ENCODE measurements around the gene BLVRB.
A peak's percentile ranks its signal among the peaks of the same experiment; 100 is the strongest.

BLVRB gene

GRCh38 chr19:40465557-40466218 is at the start of gene BLVRB:
Gene BLVRB (minus strand): TSS chr19:40465745. CDS start chr19:40465688, 57 bp downstream.
- peak within 1 kb of the TSS; percentile 64 for H3K9ac ChIP-seq (ENCODE audit: insufficient read length, low read depth)
- peak; percentile 94 for DNase-seq (ENCODE audit: low read depth, low spot score)
- no peaks in the 10 kb centered on the region for H3K36me3 ChIP-seq (ENCODE audit: insufficient read depth, insufficient read length, low read length)
- peaks cover 10% of the 10 kb centered on the region for H3K4me1 ChIP-seq (ENCODE audit: insufficient read depth, insufficient read length)
- peaks cover 29% of the 10 kb centered on the region for H3K27me3 ChIP-seq (ENCODE audit: insufficient read depth, insufficient read length)
- no peaks in the 10 kb centered on the region for H3K9me3 ChIP-seq (ENCODE audit: insufficient read depth, low read length)
- no peak for TF ChIP-seq ZNF274 (IDR thresholded peaks at IDR 0.05; ENCODE audit: low read depth, low read length)
- TF ChIP-seq SUZ12 (IDR thresholded peaks at IDR 0.05; ENCODE audit: extremely low read depth, insufficient read depth, insufficient read length), result no peak
- no peak for TF ChIP-seq YY1 (IDR thresholded peaks at IDR 0.05; ENCODE audit: insufficient read depth, insufficient read length)
- H3K4me3 ChIP-seq (ENCODE audit: insufficient read length, low read depth), result peak within 1 kb of the TSS; percentile 62

- no peaks in the 10 kb centered on the region for H3K36me3 ChIP-seq (ENCODE audit: insufficient read depth, insufficient read length, low read length)
- peaks cover 67% of the 10 kb centered on the region for H3K27me3 ChIP-seq (ENCODE audit: insufficient read depth, insufficient read length)
- no peak for TF ChIP-seq SUZ12 (IDR thresholded peaks at IDR 0.05; ENCODE audit: extremely low read depth, insufficient read depth, insufficient read length)
- TF ChIP-seq YY1 (IDR thresholded peaks at IDR 0.05; ENCODE audit: insufficient read depth, insufficient read length), result no peak
- peaks cover 4% of the 10 kb centered on the region for H3K4me1 ChIP-seq (ENCODE audit: insufficient read depth, insufficient read length)
- no peak overlapping the region for H3K4me3 ChIP-seq (ENCODE audit: insufficient read length, low read depth)
- DNase-seq (ENCODE audit: low read depth, low spot score), result no peak
- peaks cover 9% of the 10 kb centered on the region; the same call in 1 of the 2 replicates for H3K9me3 ChIP-seq (ENCODE audit: insufficient read depth, low read length)
- no peak overlapping the region for H3K9ac ChIP-seq (ENCODE audit: insufficient read length, low read depth)
Measured at GRCh38 chr19:40513741-40514315, 48.3 kb upstream of the BLVRB start.

GRCh38 chr19:40513345-40513678 is 47.8 kb upstream of the BLVRB start:
- Histone ChIP-seq H3K27me3 (ENCODE audit: insufficient read depth, insufficient read length) (peaks cover 61% of the 10 kb centered on the region), H3K36me3 (ENCODE audit: insufficient read depth, insufficient read length, low read length) (no peaks in the 10 kb centered on the region), H3K9me3 (ENCODE audit: insufficient read depth, low read length) (peaks cover 6% of the 10 kb centered on the region; the same call in 1 of the 2 replicates), H3K4me3 (ENCODE audit: insufficient read length, low read depth) (no peak overlapping the region), H3K4me1 (ENCODE audit: insufficient read depth, insufficient read length) (peaks cover 4% of the 10 kb centered on the region), H3K9ac (ENCODE audit: insufficient read length, low read depth) (no peak overlapping the region)
- no peak for TF ChIP-seq YY1 (IDR thresholded peaks at IDR 0.05; ENCODE audit: insufficient read depth, insufficient read length)
- DNase-seq (ENCODE audit: low read depth, low spot score), result no peak

GRCh38 chr19:40512473-40513344 is 47.2 kb upstream of the BLVRB start:
- TF ChIP-seq SUZ12 (IDR thresholded peaks at IDR 0.05; ENCODE audit: extremely low read depth, insufficient read depth, insufficient read length) (no peak), ZNF274 (IDR thresholded peaks at IDR 0.05; ENCODE audit: low read depth, low read length) (no peak), YY1 (IDR thresholded peaks at IDR 0.05; ENCODE audit: insufficient read depth, insufficient read length) (no peak)
- Histone ChIP-seq H3K9me3 (ENCODE audit: insufficient read depth, low read length) (peaks cover 6% of the 10 kb centered on the region; the same call in 1 of the 2 replicates), H3K4me3 (ENCODE audit: insufficient read length, low read depth) (peak overlapping the region; percentile 30), H3K4me1 (ENCODE audit: insufficient read depth, insufficient read length) (peaks cover 4% of the 10 kb centered on the region), H3K36me3 (ENCODE audit: insufficient read depth, insufficient read length, low read length) (no peaks in the 10 kb centered on the region), H3K9ac (ENCODE audit: insufficient read length, low read depth) (peak overlapping the region; percentile 45), H3K27me3 (ENCODE audit: insufficient read depth, insufficient read length) (peaks cover 58% of the 10 kb centered on the region)
- no peak for DNase-seq (ENCODE audit: low read depth, low spot score)

GRCh38 chr19:40512110-40512472 is 46.5 kb upstream of the BLVRB start:
- DNase-seq (ENCODE audit: low read depth, low spot score), result no peak
- H3K36me3 ChIP-seq (ENCODE audit: insufficient read depth, insufficient read length, low read length), result no peaks in the 10 kb centered on the region
- TF ChIP-seq SUZ12 (IDR thresholded peaks at IDR 0.05; ENCODE audit: extremely low read depth, insufficient read depth, insufficient read length) (no peak), YY1 (IDR thresholded peaks at IDR 0.05; ENCODE audit: insufficient read depth, insufficient read length) (no peak), ZNF274 (IDR thresholded peaks at IDR 0.05; ENCODE audit: low read depth, low read length) (no peak)
- peak overlapping the region; percentile 45 for H3K9ac ChIP-seq (ENCODE audit: insufficient read length, low read depth)
- H3K9me3 ChIP-seq (ENCODE audit: insufficient read depth, low read length), result peaks cover 6% of the 10 kb centered on the region; the same call in 1 of the 2 replicates
- H3K27me3 ChIP-seq (ENCODE audit: insufficient read depth, insufficient read length), result peaks cover 53% of the 10 kb centered on the region
- peaks cover 4% of the 10 kb centered on the region for H3K4me1 ChIP-seq (ENCODE audit: insufficient read depth, insufficient read length)
- no peak overlapping the region for H3K4me3 ChIP-seq (ENCODE audit: insufficient read length, low read depth)

GRCh38 chr19:40511487-40511886 is 45.9 kb upstream of the BLVRB start:
- H3K4me1 ChIP-seq (ENCODE audit: insufficient read depth, insufficient read length), result peaks cover 4% of the 10 kb centered on the region
- peaks cover 53% of the 10 kb centered on the region for H3K27me3 ChIP-seq (ENCODE audit: insufficient read depth, insufficient read length)
- H3K4me3 ChIP-seq (ENCODE audit: insufficient read length, low read depth), result no peak overlapping the region
- peaks cover 6% of the 10 kb centered on the region; the same call in 1 of the 2 replicates for H3K9me3 ChIP-seq (ENCODE audit: insufficient read depth, low read length)
- H3K9ac ChIP-seq (ENCODE audit: insufficient read length, low read depth), result no peak overlapping the region
- DNase-seq (ENCODE audit: low read depth, low spot score), result no peak
- TF ChIP-seq SUZ12 (IDR thresholded peaks at IDR 0.05; ENCODE audit: extremely low read depth, insufficient read depth, insufficient read length), result no peak
- no peak for TF ChIP-seq YY1 (IDR thresholded peaks at IDR 0.05; ENCODE audit: insufficient read depth, insufficient read length)
- no peaks in the 10 kb centered on the region for H3K36me3 ChIP-seq (ENCODE audit: insufficient read depth, insufficient read length, low read length)

GRCh38 chr19:40510526-40511115 is 45.1 kb upstream of the BLVRB start:
- peaks cover 4% of the 10 kb centered on the region for H3K4me1 ChIP-seq (ENCODE audit: insufficient read depth, insufficient read length)
- H3K9ac ChIP-seq (ENCODE audit: insufficient read length, low read depth), result no peak overlapping the region
- no peaks in the 10 kb centered on the region for H3K36me3 ChIP-seq (ENCODE audit: insufficient read depth, insufficient read length, low read length)
- no peak for DNase-seq (ENCODE audit: low read depth, low spot score)
- peaks cover 6% of the 10 kb centered on the region; the same call in 1 of the 2 replicates for H3K9me3 ChIP-seq (ENCODE audit: insufficient read depth, low read length)
- TF ChIP-seq YY1 (IDR thresholded peaks at IDR 0.05; ENCODE audit: insufficient read depth, insufficient read length) (no peak), SUZ12 (IDR thresholded peaks at IDR 0.05; ENCODE audit: extremely low read depth, insufficient read depth, insufficient read length) (no peak), ZNF274 (IDR thresholded peaks at IDR 0.05; ENCODE audit: low read depth, low read length) (no peak)
- H3K27me3 ChIP-seq (ENCODE audit: insufficient read depth, insufficient read length), result peaks cover 58% of the 10 kb centered on the region
- no peak overlapping the region for H3K4me3 ChIP-seq (ENCODE audit: insufficient read length, low read depth)

Measured in NT2/D1 (cell line).